A673 (cell line): ENCODE data around the gene EFCAB6.

Experiments
- EZH2 ChIP-seq: fragments of 200-600 bp; sonication (generic); IDR thresholded peaks from 2 replicates; pipeline ENCODE4 v1.6.1; 2017; ENCODE audit warnings: borderline replicate concordance, low read depth, mild to moderate bottlenecking, mixed read lengths, antibody characterized with exemption, low read length; ENCODE audit not compliant: poor library complexity, severe bottlenecking
- TF ChIP-seq, protein P1 (sequence below): fragments of 300-800, 200-600 bp; sonication (generic); conservative IDR thresholded peaks from 2 replicates; pipeline ENCODE4 v1.5.1; 2017; ENCODE audit warnings: low read depth, mild to moderate bottlenecking, antibody characterized with exemption, low read length, moderate library complexity, mixed read lengths

DNA sequence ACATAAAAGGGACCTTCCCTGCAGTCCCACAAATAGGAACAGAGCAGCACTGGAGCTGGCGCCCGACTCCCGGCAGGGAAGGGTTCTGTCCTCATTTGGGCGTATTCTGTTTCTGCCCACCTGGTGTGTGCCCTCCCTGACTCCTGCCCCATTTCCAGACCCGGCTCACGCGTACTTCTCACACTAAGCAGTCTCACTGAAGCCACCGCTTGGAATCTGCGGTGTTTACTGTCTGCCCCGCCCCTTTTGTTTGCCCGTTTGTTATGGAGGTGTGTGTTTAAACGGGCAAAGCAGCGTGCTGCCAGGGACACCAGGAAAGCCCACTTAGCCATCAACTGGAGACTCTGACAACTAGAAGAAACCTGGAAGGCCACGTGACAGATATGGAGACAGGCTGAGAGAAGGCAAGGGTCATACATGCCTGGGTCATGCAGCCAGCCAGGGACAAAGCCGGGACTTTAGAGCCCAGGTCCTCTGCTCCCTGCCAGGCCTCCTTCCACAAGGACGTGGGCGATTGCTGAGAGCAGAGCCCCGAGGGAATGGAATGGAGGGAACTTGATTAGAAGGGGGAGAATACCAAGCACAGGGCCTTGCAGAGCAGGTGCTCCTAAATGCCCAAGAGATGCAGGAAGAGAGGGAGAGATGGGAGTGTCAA, 8.7 kb upstream of the EFCAB6 start:
- TF ChIP-seq, protein P1, sequence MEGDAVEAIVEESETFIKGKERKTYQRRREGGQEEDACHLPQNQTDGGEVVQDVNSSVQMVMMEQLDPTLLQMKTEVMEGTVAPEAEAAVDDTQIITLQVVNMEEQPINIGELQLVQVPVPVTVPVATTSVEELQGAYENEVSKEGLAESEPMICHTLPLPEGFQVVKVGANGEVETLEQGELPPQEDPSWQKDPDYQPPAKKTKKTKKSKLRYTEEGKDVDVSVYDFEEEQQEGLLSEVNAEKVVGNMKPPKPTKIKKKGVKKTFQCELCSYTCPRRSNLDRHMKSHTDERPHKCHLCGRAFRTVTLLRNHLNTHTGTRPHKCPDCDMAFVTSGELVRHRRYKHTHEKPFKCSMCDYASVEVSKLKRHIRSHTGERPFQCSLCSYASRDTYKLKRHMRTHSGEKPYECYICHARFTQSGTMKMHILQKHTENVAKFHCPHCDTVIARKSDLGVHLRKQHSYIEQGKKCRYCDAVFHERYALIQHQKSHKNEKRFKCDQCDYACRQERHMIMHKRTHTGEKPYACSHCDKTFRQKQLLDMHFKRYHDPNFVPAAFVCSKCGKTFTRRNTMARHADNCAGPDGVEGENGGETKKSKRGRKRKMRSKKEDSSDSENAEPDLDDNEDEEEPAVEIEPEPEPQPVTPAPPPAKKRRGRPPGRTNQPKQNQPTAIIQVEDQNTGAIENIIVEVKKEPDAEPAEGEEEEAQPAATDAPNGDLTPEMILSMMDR, result no peak
- TF ChIP-seq EZH2, result no peak
